EL (cell line): ENCODE data around the gene LMNA.
A peak's percentile ranks its signal among the peaks of the same experiment; 100 is the strongest.
"Not testable (repeated sequence)": the region's sequence is repeated elsewhere in the genome, so short reads cannot be mapped to it uniquely, and the experiment has no call there.

Experiments
- DNase-seq: peaks from one replicate; pipeline ENCODE4 v3.0.0-alpha.2; 2016

The LMNA gene

GRCh38 chr1:156114101-156114918 lies at the start of gene LMNA:
Gene LMNA (plus strand): TSS chr1:156114711. CDS start chr1:156114919, 208 bp downstream.
- peak; percentile 98 for DNase-seq

GRCh38 chr1:156065212-156065611 lies 49.3 kb upstream of the LMNA start:
- no peak for DNase-seq

- DNase-seq: no peak
Observed at GRCh38 chr1:156065871-156066270, 48.6 kb upstream of the LMNA start.

- no peak for DNase-seq
Observed at GRCh38 chr1:156067262-156067661, 47.2 kb upstream of the LMNA start.

GRCh38 chr1:156069490-156070455 lies 44.7 kb upstream of the LMNA start:
- DNase-seq: no peak

DNA sequence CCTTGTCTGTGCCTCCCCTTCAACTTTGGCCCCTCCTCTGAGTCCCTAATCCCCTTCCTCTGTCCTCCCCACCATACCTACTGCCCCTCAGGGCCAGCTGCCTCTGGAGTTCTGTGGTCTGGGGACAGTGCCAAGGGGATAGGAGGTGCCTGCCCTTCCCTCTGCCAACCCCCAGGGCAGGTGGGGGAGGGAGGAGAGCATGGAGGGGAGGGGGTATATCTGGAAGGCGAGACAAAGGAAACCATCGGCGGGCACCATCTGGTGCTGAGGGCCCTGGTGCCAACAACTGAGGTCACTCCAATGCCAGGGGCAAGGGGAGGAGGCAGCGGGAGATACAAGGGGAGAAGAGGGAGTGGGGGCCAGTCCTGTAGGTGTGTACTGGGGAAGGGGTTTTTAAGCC lies 44.0 kb upstream of the LMNA start:
- DNase-seq: no peak

DNA sequence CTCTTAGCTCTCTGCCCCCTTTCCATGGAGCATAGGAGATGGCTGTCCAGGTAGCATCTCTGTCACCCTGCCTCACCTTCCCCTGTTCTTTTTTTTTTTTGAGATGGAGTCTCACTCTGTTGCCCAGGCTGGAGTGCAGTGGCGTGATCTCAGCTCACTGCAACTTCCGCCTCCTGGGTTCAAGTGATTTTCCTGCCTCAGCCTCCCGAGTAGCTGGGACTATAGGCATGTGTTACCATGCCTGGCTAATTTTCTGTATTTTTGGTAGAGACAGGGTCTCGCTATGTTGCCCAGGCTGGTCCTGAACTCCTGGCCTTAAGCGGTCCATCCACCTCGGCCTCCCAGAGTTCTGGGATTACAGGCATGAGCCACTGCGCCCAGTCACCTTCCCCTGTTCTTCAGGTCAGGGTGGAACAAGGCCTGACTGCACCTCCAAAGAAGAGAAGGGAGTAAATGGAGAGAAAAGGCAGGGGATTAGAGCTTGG lies 43.1 kb upstream of the LMNA start:
- not testable (repeated sequence) for DNase-seq

DNA sequence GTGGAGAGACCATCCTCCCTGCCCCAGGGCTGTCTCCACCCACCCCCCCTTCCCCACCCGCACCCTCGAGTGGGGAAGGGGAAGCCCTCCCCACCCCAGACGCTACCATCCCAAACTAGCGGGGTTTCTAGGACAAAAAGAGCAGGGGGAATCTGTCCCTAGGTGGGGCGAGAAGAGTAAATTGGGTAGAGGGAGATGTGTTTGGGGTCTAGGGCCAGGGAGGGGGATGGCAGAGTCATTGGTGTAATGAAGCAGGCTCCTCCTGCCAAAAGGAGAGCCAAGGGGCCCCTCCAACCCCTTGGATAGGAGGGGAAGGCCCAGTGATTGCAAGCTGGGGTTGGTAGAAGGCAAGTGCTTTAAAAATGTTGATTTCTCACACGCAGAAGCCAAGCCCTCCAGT lies 42.3 kb upstream of the LMNA start:
- no peak for DNase-seq

- DNase-seq: no peak
Observed at GRCh38 chr1:156073110-156073687, 41.3 kb upstream of the LMNA start.

DNA sequence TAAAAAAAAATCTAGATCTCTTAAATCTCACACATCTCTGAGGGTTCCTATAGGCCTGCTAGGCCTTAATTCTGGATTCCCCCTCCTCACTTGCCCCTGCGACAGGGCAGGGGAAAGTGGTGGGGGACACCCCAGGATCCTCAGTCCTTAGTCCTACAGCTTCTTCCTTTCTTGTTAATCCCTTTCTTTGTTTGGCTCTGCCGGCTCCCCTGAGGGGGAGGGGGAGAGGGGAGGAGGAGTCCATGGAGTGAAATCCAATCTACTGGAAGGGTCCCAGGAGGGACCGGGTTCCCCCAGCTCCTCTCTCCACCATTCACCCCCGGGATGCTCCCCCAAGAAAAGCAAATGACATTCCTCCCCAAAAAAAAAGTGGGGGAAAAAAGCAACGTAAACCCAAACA lies 40.8 kb upstream of the LMNA start:
- no peak for DNase-seq

DNA sequence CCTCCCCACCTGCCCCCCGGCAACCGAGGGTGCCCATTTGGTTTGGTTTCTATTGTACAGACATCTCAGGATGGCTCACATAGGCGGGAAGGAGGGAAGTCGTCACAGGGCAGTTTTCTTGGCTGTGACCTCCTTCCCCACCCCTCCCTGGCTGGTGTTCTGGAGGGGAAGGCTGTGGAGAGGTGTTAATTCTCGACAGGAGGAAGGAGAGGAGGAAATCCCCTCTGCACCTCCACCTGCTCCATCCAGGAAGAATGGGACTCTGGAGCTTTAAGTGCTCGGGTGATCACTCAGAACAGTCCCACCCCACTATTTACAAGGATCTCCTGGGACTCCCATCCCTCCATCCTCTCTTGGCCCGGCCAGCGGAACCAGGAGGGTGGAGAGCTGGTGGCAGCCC lies 39.9 kb upstream of the LMNA start:
- no peak for DNase-seq

- DNase-seq: no peak
Observed at GRCh38 chr1:156075162-156075561, 39.3 kb upstream of the LMNA start.

DNA sequence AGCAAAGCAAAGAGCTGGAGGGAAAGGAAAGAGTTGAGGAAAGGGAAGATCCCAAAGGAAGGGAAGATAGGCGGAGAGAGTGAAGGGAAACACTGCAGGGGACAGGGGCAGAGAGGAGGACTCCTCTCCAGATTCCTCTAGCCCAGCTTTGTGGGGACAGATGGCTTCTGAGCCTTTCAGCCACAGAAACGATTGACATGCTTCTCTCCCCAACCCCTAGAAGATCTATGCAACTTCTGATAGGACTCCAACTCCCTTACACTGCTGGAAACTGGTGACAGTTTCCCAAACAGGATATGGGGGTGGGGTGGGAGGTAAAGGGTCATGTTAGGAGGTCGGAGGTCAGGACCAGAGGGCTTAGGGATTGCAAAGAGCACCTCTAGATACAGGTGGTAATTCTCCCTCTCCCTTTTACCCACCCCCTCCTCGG lies 38.7 kb upstream of the LMNA start:
- no peak for DNase-seq

DNA sequence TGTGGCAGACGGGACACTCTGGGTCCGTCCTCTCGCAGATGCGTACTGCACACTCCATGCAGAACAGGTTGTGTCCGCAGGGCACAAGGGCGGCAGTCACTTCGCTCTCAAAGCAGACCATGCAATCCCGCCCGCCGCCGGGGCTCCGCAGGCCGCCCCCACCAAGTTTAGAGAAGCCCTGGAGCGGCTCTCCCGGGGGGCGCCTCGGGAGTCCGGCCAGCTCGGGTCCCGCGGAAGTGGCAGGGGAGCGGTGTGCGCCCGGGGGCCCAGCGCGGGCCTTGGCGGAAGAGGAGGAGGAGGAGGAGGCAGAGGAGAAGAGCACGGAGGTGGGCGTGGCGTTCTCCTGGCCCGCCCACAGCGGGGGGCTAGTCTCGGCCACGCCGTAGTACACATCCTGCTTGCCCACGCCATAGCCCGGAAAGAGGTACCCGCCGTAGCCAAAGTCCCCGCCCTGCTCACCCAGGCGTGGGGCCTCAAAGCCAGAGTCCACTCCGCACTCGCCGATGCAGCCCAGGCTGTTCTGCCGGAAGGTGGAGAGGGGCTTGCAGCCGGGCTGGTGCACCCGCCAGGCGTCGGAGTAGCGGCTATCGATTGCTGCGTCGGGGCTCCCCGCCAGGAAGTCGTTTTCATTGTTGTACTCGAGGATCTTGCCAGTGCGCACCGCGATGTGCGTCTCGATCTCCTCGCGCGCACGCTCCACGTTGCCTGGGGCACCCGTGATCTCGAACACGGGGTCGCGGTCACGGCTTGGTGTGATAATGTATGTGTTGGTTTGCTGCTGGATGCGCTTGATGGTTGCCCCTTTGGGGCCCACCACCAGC lies 37.7 kb upstream of the LMNA start:
- no peak for DNase-seq

DNA sequence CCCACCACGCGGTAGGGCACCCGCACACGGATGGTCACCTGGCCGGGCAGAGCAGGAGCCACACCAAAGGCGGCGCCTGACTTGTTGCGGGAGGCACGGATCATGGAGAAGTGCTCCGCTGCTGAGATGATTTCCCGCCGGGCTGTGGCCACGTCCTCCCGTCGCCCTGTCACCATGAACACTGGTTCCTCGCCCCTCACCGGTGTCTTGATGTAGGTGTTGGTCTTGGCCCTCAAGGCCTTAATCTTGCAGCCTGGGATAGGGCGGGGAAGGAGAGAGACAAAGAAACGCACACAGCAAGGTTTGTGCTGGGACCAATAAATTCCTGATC lies 37.1 kb upstream of the LMNA start:
- no peak for DNase-seq

- DNase-seq: no peak
Observed at GRCh38 chr1:156078728-156079127, 35.8 kb upstream of the LMNA start.

GRCh38 chr1:156079762-156080161 lies 34.7 kb upstream of the LMNA start:
- DNase-seq: no peak

GRCh38 chr1:156080241-156080862 lies 34.2 kb upstream of the LMNA start:
- DNase-seq: no peak

- no peak for DNase-seq
Observed at GRCh38 chr1:156080863-156081179, 33.7 kb upstream of the LMNA start.

GRCh38 chr1:156081180-156081916 lies 33.2 kb upstream of the LMNA start:
- no peak for DNase-seq

GRCh38 chr1:156081917-156082308 lies 32.6 kb upstream of the LMNA start:
- no peak for DNase-seq
